GM10847 (cell line): Measurements from ENCODE around the gene CARTPT.

Experiments
- POLR2A ChIP-seq: IDR thresholded peaks from 2 replicates; pipeline ENCODE4 v1.6.1; 2011; ENCODE audit not compliant: insufficient read length; ENCODE audit errors: extremely low read depth

Gene CARTPT

GRCh38 chr5:71757590-71758543 lies 38.8 kb downstream of the CARTPT start:
- no peak for TF ChIP-seq POLR2A

- no peak for TF ChIP-seq POLR2A
Observed at GRCh38 chr5:71762826-71763225, 43.8 kb downstream of the CARTPT start.

DNA sequence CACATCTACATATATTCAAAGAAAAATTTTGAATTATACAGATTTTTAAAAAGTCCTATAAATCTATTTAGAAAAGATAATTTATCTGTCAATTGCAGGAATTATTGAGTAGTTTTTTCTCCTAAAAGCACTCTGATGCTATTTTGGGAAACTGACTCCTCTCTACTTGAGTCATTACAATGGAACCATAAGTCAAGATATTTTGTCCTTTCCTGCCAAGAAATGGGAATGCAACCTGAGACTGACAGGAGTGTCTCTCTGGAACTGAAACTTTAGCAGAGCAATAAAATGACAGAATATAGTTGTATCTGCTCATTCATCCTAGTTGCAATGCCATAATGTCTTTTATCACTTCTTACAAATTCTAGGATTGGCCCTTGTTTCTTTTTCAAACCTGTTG lies 48.6 kb downstream of the CARTPT start:
- TF ChIP-seq POLR2A, result no peak

DNA sequence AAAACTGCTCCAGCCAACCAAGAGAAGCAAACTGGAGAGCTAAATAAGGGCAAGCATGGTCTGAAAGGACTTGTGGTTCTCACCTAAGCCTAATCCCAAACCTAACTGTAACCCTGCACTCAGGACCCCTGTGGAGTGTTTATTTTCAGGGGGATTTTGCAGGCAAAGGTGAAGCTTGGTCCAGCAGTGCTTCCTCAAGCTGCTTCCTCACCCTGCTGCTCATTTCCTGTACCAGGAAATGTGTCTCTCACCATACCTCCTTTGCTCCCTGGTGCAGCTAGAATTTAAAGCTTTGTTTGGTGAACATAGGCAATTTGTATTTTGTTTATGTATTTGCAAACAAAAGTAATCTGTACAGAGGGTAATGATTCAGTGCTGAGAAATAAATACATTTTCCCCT lies 50.2 kb downstream of the CARTPT start:
- TF ChIP-seq POLR2A, result no peak

DNA sequence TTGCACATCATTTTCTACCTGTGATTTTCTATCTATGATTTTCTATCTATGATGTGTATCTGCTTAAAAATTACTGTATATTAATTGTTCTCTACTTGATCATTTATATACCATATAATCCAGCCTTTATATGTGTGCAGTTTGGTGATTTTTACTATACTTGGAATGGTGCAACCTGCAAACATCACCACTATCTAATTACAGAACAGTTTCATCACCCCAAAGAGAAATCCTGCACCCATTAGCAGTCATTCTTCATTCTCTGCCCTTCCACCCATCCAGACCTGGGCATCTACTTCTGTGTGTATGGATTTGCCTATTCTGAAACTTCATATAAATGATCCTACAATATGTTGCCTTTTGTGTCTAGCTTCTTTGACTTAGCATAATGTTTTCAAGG lies 51.3 kb downstream of the CARTPT start:
- TF ChIP-seq POLR2A, result no peak
